ENCODE measurements around the gene DENR. TPM values are rescaled to one million over a fixed set of nuclear protein-coding genes. Genes with fewer than 3 reads are reported as not detected.

Gene DENR
- polyA plus RNA-seq, 1 donor (not counting 4 experiments of a cell fraction or from before 2014, with no cell fraction given) = 59.8 TPM

GRCh38 chr12:122788387-122788786 lies 35.8 kb downstream of the DENR start:
- Histone ChIP-seq H3K36me3 (ENCODE audit: control insufficient read depth in 2 of 2, extremely low read depth in 1 of 2, insufficient read depth in 2 of 2, low read length in 2 of 2) (no peaks in the 10 kb centered on the region), H3K9ac (ENCODE audit: control insufficient read depth, extremely low read depth, insufficient read depth, low read length) (no peak overlapping the region), H4K20me1 (ENCODE audit: control insufficient read depth, extremely low read depth, insufficient read depth, low read length) (no peaks in the 10 kb centered on the region), H3K9me3 (ENCODE audit: control insufficient read depth, low read depth, low read length) (no peaks in the 10 kb centered on the region), H2AFZ (ENCODE audit: control insufficient read depth, low read length) (no peak overlapping the region), H3K27ac (ENCODE audit: control insufficient read depth, insufficient read depth, low read length) (no peak overlapping the region), H3K79me2 (ENCODE audit: control insufficient read depth, insufficient read depth, low read length) (no peaks in the 10 kb centered on the region), H3K27me3 (ENCODE audit: control insufficient read depth, extremely low read depth, insufficient read depth, low read length) (no peaks in the 10 kb centered on the region), H3K4me2 (ENCODE audit: control insufficient read depth, extremely low read depth, insufficient read depth, low read depth, low read length) (no peak overlapping the region), H3K4me3 (ENCODE audit: control insufficient read depth in 2 of 3, extremely low read depth in 1 of 3, insufficient read depth in 2 of 3, low read depth in 1 of 3, low read length in 3 of 3) (no peak overlapping the region), H3K4me1 (ENCODE audit: control insufficient read depth, extremely low read depth, insufficient read depth, low read length) (peaks cover 20% of the 10 kb centered on the region), H3K9me1 (ENCODE audit: control insufficient read depth, extremely low read depth, insufficient read depth, low read length) (no peaks in the 10 kb centered on the region)
- no peak for DNase-seq (ENCODE audit: low read depth, low spot score)
- peak; percentile 82 for FAIRE-seq
- dilution Hi-C loops (cut with MboI; ENCODE audit: extremely low pct_ligation_motif_present, low sequenced_read_pairs) = no loop called here
- TF ChIP-seq EZH2 (IDR thresholded peaks at IDR 0.05; ENCODE audit: low read length) (no peak), CTCF (optimal IDR thresholded peaks at IDR 0.05 in 1 of 3, IDR thresholded peaks at IDR 0.05 in 1 of 3, conservative IDR thresholded peaks at IDR 0.05 in 1 of 3; ENCODE audit: extremely low read depth in 1 of 3, insufficient read depth in 2 of 3, low read length in 3 of 3) (no peak)

- Histone ChIP-seq H3K79me2 (ENCODE audit: control insufficient read depth, insufficient read depth, low read length) (no peaks in the 10 kb centered on the region), H3K27ac (ENCODE audit: control insufficient read depth, insufficient read depth, low read length) (no peak overlapping the region), H3K9me3 (ENCODE audit: control insufficient read depth, low read depth, low read length) (no peaks in the 10 kb centered on the region), H3K9me1 (ENCODE audit: control insufficient read depth, extremely low read depth, insufficient read depth, low read length) (no peaks in the 10 kb centered on the region), H3K9ac (ENCODE audit: control insufficient read depth, extremely low read depth, insufficient read depth, low read length) (no peak overlapping the region), H3K36me3 (ENCODE audit: control insufficient read depth in 2 of 2, extremely low read depth in 1 of 2, insufficient read depth in 2 of 2, low read length in 2 of 2) (no peaks in the 10 kb centered on the region), H2AFZ (ENCODE audit: control insufficient read depth, low read length) (no peak overlapping the region), H3K4me1 (ENCODE audit: control insufficient read depth, extremely low read depth, insufficient read depth, low read length) (peaks cover 20% of the 10 kb centered on the region), H3K4me2 (ENCODE audit: control insufficient read depth, extremely low read depth, insufficient read depth, low read depth, low read length) (no peak overlapping the region), H3K4me3 (ENCODE audit: control insufficient read depth in 2 of 3, extremely low read depth in 1 of 3, insufficient read depth in 2 of 3, low read depth in 1 of 3, low read length in 3 of 3) (no peak overlapping the region), H3K27me3 (ENCODE audit: control insufficient read depth, extremely low read depth, insufficient read depth, low read length) (no peaks in the 10 kb centered on the region), H4K20me1 (ENCODE audit: control insufficient read depth, extremely low read depth, insufficient read depth, low read length) (no peaks in the 10 kb centered on the region)
- no peak for FAIRE-seq
- dilution Hi-C loops (cut with MboI; ENCODE audit: extremely low pct_ligation_motif_present, low sequenced_read_pairs) = no loop called here
- DNase-seq (ENCODE audit: low read depth, low spot score) = no peak
- no peak for TF ChIP-seq EZH2 (IDR thresholded peaks at IDR 0.05; ENCODE audit: low read length)
- no peak for TF ChIP-seq CTCF (optimal IDR thresholded peaks at IDR 0.05 in 1 of 3, IDR thresholded peaks at IDR 0.05 in 1 of 3, conservative IDR thresholded peaks at IDR 0.05 in 1 of 3; ENCODE audit: extremely low read depth in 1 of 3, insufficient read depth in 2 of 3, low read length in 3 of 3)
These were observed 37.0 kb downstream of the DENR start for GRCh38 chr12:122789637-122790036.
